IgD-negative memory B cell (primary cell): ENCODE results near the gene CYP1A2. TPM values are rescaled to one million over a fixed set of nuclear protein-coding genes. Genes with fewer than 3 reads are reported as not detected.
"Not testable (repeated sequence)": the region's sequence is repeated elsewhere in the genome, so short reads cannot be mapped to it uniquely, and the experiment has no call there.

Experiments
- H3K27ac Mint-ChIP-seq, 3 donors: one replicate each; pipeline ENCODE4 v1.8.0; 2020 to 2022; ENCODE audit warnings: mild to moderate bottlenecking in 3 of 3, mixed read lengths in 3 of 3, moderate library complexity in 1 of 3
- H3K27me3 Mint-ChIP-seq: one replicate; pipeline ENCODE4 v1.8.0; 2021; ENCODE audit warnings: mixed read lengths
- H3K36me3 Mint-ChIP-seq: one replicate; pipeline ENCODE4 v1.8.0; 2020; ENCODE audit warnings: mild to moderate bottlenecking, mixed read lengths
- H3K4me1 Mint-ChIP-seq, 3 donors: one replicate each; pipeline ENCODE4 v1.8.0; 2020 to 2022; ENCODE audit warnings: mixed read lengths in 3 of 3, mild to moderate bottlenecking in 1 of 3
- H3K4me3 Mint-ChIP-seq, 4 donors: one replicate each; pipeline ENCODE4 v1.8.0; 2020 to 2022; ENCODE audit warnings: mild to moderate bottlenecking in 4 of 4, mixed read lengths in 4 of 4, moderate library complexity in 3 of 4
- H3K9me3 Mint-ChIP-seq, 3 donors: one replicate each; pipeline ENCODE4 v1.8.0; 2020 to 2021; ENCODE audit warnings: mixed read lengths in 3 of 3, mild to moderate bottlenecking in 1 of 3
- polyA plus RNA-seq: library from polyadenylated mRNA; unstranded; fragments of 300-500 nt; fragmentation: Illumina TruSeq; gene quantifications from one replicate; pipeline ENCODE4 v1.2.3, GENCODE V29; 2021

CYP1A2 gene
- polyA plus RNA-seq, 1 donor from 2014 or later = not detected

GRCh38 chr15:74777769-74778598 is 29.3 kb downstream of the CYP1A2 start:
- H3K9me3 Mint-ChIP-seq = no peaks in the 10 kb centered on the region
- peak overlapping the region; percentile 98 to 100 (median 100) for H3K27ac Mint-ChIP-seq
- H3K27me3 Mint-ChIP-seq = peaks cover 1% of the 10 kb centered on the region
- peaks cover 59 to 78% (median 77%) of the 10 kb centered on the region in 3 donors for H3K4me1 Mint-ChIP-seq
- H3K4me3 Mint-ChIP-seq = peak overlapping the region; percentile 17 to 97 (median 92)
- H3K36me3 Mint-ChIP-seq = no peaks in the 10 kb centered on the region

- no peaks in the 10 kb centered on the region for H3K9me3 Mint-ChIP-seq
- no peaks in the 10 kb centered on the region for H3K36me3 Mint-ChIP-seq
- peaks cover 1% of the 10 kb centered on the region for H3K27me3 Mint-ChIP-seq
- H3K27ac Mint-ChIP-seq = peak overlapping the region; percentile 98 to 100 (median 100)
- peak overlapping the region in 3 of 4 donors; percentile 90 to 97 (median 95) for H3K4me3 Mint-ChIP-seq
- H3K4me1 Mint-ChIP-seq = peaks cover 55 to 72% (median 72%) of the 10 kb centered on the region in 3 donors
These were observed 29.9 kb downstream of the CYP1A2 start for GRCh38 chr15:74778599-74778970.

- H3K36me3 Mint-ChIP-seq = no peaks in the 10 kb centered on the region
- H3K27me3 Mint-ChIP-seq = peaks cover 1% of the 10 kb centered on the region
- H3K27ac Mint-ChIP-seq = peak overlapping the region; percentile 98 to 100 (median 100)
- H3K4me3 Mint-ChIP-seq = peak overlapping the region; percentile 1 to 97 (median 68)
- H3K4me1 Mint-ChIP-seq = peaks cover 55 to 66% (median 66%) of the 10 kb centered on the region in 3 donors
- no peaks in the 10 kb centered on the region for H3K9me3 Mint-ChIP-seq
These were observed 30.6 kb downstream of the CYP1A2 start for GRCh38 chr15:74779162-74779648.

GRCh38 chr15:74780523-74781430 is 32.1 kb downstream of the CYP1A2 start:
- H3K27me3 Mint-ChIP-seq = no peaks in the 10 kb centered on the region
- no peaks in the 10 kb centered on the region for H3K36me3 Mint-ChIP-seq
- H3K9me3 Mint-ChIP-seq = no peaks in the 10 kb centered on the region
- H3K4me3 Mint-ChIP-seq = peak overlapping the region; percentile 90 to 98 (median 95)
- H3K4me1 Mint-ChIP-seq = peaks cover 52 to 72% (median 66%) of the 10 kb centered on the region in 3 donors
- peak overlapping the region; percentile 98 to 100 (median 100) for H3K27ac Mint-ChIP-seq

- H3K9me3 Mint-ChIP-seq = no peaks in the 10 kb centered on the region
- H3K27me3 Mint-ChIP-seq = no peaks in the 10 kb centered on the region
- peaks cover 47 to 65% (median 61%) of the 10 kb centered on the region in 3 donors for H3K4me1 Mint-ChIP-seq
- H3K36me3 Mint-ChIP-seq = no peaks in the 10 kb centered on the region
- H3K4me3 Mint-ChIP-seq = peak within 1 kb of the TSS; percentile 94 to 98 (median 96)
- H3K27ac Mint-ChIP-seq = peak within 1 kb of the TSS; percentile 91 to 100 (median 98)
These were observed 33.0 kb downstream of the CYP1A2 start, which contains the start of gene CSK for GRCh38 chr15:74781431-74782258. Gene CSK, plus strand, starts transcription at chr15:74782080. Its CDS starts 16,218 bp downstream, at chr15:74798298.

- H3K27ac Mint-ChIP-seq = peak overlapping the region; percentile 84 to 99 (median 87)
- H3K27me3 Mint-ChIP-seq = no peaks in the 10 kb centered on the region
- H3K36me3 Mint-ChIP-seq = no peaks in the 10 kb centered on the region
- H3K4me3 Mint-ChIP-seq = peak overlapping the region; percentile 94 to 98 (median 96)
- H3K4me1 Mint-ChIP-seq = peaks cover 40 to 61% (median 60%) of the 10 kb centered on the region in 3 donors
- no peaks in the 10 kb centered on the region for H3K9me3 Mint-ChIP-seq
These were observed 33.8 kb downstream of the CYP1A2 start for GRCh38 chr15:74782259-74783071.

- H3K9me3 Mint-ChIP-seq = no peaks in the 10 kb centered on the region
- H3K36me3 Mint-ChIP-seq = no peaks in the 10 kb centered on the region
- H3K27ac Mint-ChIP-seq = peak overlapping the region; percentile 84 to 99 (median 87)
- H3K4me3 Mint-ChIP-seq = peak overlapping the region; percentile 94 to 98 (median 96)
- no peaks in the 10 kb centered on the region for H3K27me3 Mint-ChIP-seq
- H3K4me1 Mint-ChIP-seq = peaks cover 38 to 59% (median 58%) of the 10 kb centered on the region in 3 donors
These were observed 34.6 kb downstream of the CYP1A2 start for GRCh38 chr15:74783072-74783807.

- H3K4me1 Mint-ChIP-seq = peaks cover 32 to 58% (median 58%) of the 10 kb centered on the region in 3 donors
These were observed 35.1 kb downstream of the CYP1A2 start for GRCh38 chr15:74783808-74784175.

GRCh38 chr15:74784426-74785193 is 36.0 kb downstream of the CYP1A2 start:
- Mint-ChIP-seq H3K9me3 (no peaks in the 10 kb centered on the region), H3K36me3 (peaks cover 5% of the 10 kb centered on the region), H3K4me3 (peak overlapping the region; percentile 94 to 98 (median 96)), H3K27ac (peak overlapping the region; percentile 75 to 100 (median 99)), H3K27me3 (no peaks in the 10 kb centered on the region), H3K4me1 (peaks cover 30 to 56% (median 54%) of the 10 kb centered on the region in 3 donors)

More at GRCh38 chr15:74783808-74784175, 35.1 kb downstream of the CYP1A2 start:
- Mint-ChIP-seq H3K9me3 (no peaks in the 10 kb centered on the region), H3K36me3 (peaks cover 2% of the 10 kb centered on the region), H3K4me3 (peak overlapping the region; percentile 94 to 98 (median 96)), H3K27me3 (no peaks in the 10 kb centered on the region), H3K27ac (peak overlapping the region; percentile 75 to 99 (median 87))

- H3K27ac Mint-ChIP-seq = peak overlapping the region; percentile 72 to 100 (median 99)
- H3K27me3 Mint-ChIP-seq = no peaks in the 10 kb centered on the region
- H3K36me3 Mint-ChIP-seq = peaks cover 5% of the 10 kb centered on the region
- H3K4me1 Mint-ChIP-seq = peaks cover 27 to 50% (median 49%) of the 10 kb centered on the region in 3 donors
- no peaks in the 10 kb centered on the region for H3K9me3 Mint-ChIP-seq
- peak overlapping the region; percentile 94 to 98 (median 96) for H3K4me3 Mint-ChIP-seq
These were observed 36.8 kb downstream of the CYP1A2 start for GRCh38 chr15:74785194-74786032.

- not testable (repeated sequence) for H3K27me3 Mint-ChIP-seq, H3K9me3 Mint-ChIP-seq, H3K36me3 Mint-ChIP-seq
- Mint-ChIP-seq H3K4me3 (peak overlapping the region; percentile 94 to 98 (median 96)), H3K27ac (peak overlapping the region; percentile 72 to 100 (median 99)), H3K4me1 (peaks cover 25 to 47% (median 45%) of the 10 kb centered on the region in 3 donors)
These were observed 37.4 kb downstream of the CYP1A2 start for GRCh38 chr15:74786081-74786480.
